ENCODE data around the gene AURKA. TPM values are rescaled to one million over a fixed set of nuclear protein-coding genes. Genes with fewer than 3 reads are reported as not detected.
A peak's percentile ranks its signal among the peaks of the same experiment; 100 is the strongest.

Gene AURKA
- total and polyA plus RNA-seq, 11 donors = 2.2 to 19.5 (median 6.3) TPM

- TF ChIP-seq CTCF (IDR thresholded peaks at IDR 0.05) (peak; percentile 71 to 91 (median 85)), POLR2A (IDR thresholded peaks at IDR 0.05) (no peak)
- H3K4me3 ChIP-seq = no peak overlapping the region
- H3K9me3 ChIP-seq = no peaks in the 10 kb centered on the region
- DNase-seq = peak in 2 of 5 donors; percentile 56 to 58
- intact Hi-C loops (cut with DNase I) = loop anchor here in 2 of 10 donors (1.0 to 5.0 kb wide), 2 partner anchors 62 to 68 kb away; partner anchors contain the start of gene RTF2 (in 1 of the 2)
- peak in 2 of 4 donors; percentile 44 to 69 for ATAC-seq
- peaks cover 0 to 12% (median 5%) of the 10 kb centered on the region in 12 donors for H3K4me1 ChIP-seq
- peaks cover 0 to 100% (median 95%) of the 10 kb centered on the region in 9 donors for H3K36me3 ChIP-seq
- no peak overlapping the region for H3K27ac ChIP-seq
- H3K27me3 ChIP-seq = no peaks in the 10 kb centered on the region
Observed at GRCh38 chr20:56400001-56400640, 8.1 kb upstream of the AURKA start.

GRCh38 chr20:56395166-56395565 is 3.2 kb upstream of the AURKA start:
- peaks cover 0 to 37% (median 26%) of the 10 kb centered on the region in 12 donors for H3K4me1 ChIP-seq
- 76 to 80% (median 78%) methylated on average over 4 of the region's 4 CpGs for WGBS, 4 donors
- TF ChIP-seq CTCF (IDR thresholded peaks at IDR 0.05) (no peak), POLR2A (IDR thresholded peaks at IDR 0.05) (no peak)
- no peak overlapping the region for H3K27ac ChIP-seq
- ATAC-seq = no peak
- H3K9me3 ChIP-seq = no peaks in the 10 kb centered on the region
- intact Hi-C loops (cut with DNase I) = loop anchor here in 3 of 10 donors (5.0 to 10.0 kb wide), 3 partner anchors 67 to 180 kb away; partner anchors contain the start of gene RTF2 (in 2 of the 3)
- H3K4me3 ChIP-seq = no peak overlapping the region
- no peaks in the 10 kb centered on the region for H3K27me3 ChIP-seq
- no peak for DNase-seq
- H3K36me3 ChIP-seq = peaks cover 0 to 55% (median 48%) of the 10 kb centered on the region in 9 donors

GRCh38 chr20:56393653-56394052 is 1.6 kb upstream of the AURKA start:
- Histone ChIP-seq H3K27me3 (no peaks in the 10 kb centered on the region), H3K4me3 (peak overlapping the region in 10 of 12 donors; percentile 73 to 93 (median 84)), H3K36me3 (peaks cover 0 to 39% (median 34%) of the 10 kb centered on the region in 9 donors), H3K9me3 (no peaks in the 10 kb centered on the region), H3K27ac (no peak overlapping the region), H3K4me1 (peaks cover 0 to 32% (median 20%) of the 10 kb centered on the region in 12 donors)
- TF ChIP-seq CTCF (IDR thresholded peaks at IDR 0.05) (no peak), POLR2A (IDR thresholded peaks at IDR 0.05) (no peak)
- WGBS, 4 donors = 68 to 77% (median 71%) methylated on average over 8 of the region's 8 CpGs
- no peak for DNase-seq
- intact Hi-C loops (cut with DNase I) = loop anchor here in 6 of 10 donors (2.0 to 10.0 kb wide), 5 partner anchors 35 to 181 kb away; partner anchors contain the start of genes RTF2 (in 5 of the 6) and FAM210B (in 2 of the 6)
- ATAC-seq = no peak

- no peaks in the 10 kb centered on the region for H3K27me3 ChIP-seq
- peak overlapping the region; percentile 61 to 94 (median 88) for H3K27ac ChIP-seq
- TF ChIP-seq POLR2A (IDR thresholded peaks at IDR 0.05) = no peak
- TF ChIP-seq CTCF (IDR thresholded peaks at IDR 0.05) = no peak
- intact Hi-C loops (cut with DNase I) = loop anchor here in 7 of 10 donors (1.0 to 10.0 kb wide), 7 partner anchors 34 to 182 kb away; partner anchors contain the start of genes RTF2 (in 6 of the 7) and FAM210B (in 2 of the 7)
- DNase-seq = no peak
- peaks cover 0 to 32% (median 20%) of the 10 kb centered on the region in 12 donors for H3K4me1 ChIP-seq
- peaks cover 0 to 36% (median 28%) of the 10 kb centered on the region in 9 donors for H3K36me3 ChIP-seq
- peak in 1 of 4 donors; percentile 14 for ATAC-seq
- peak overlapping the region; percentile 64 to 93 (median 80) for H3K4me3 ChIP-seq
- H3K9me3 ChIP-seq = no peaks in the 10 kb centered on the region
- 2 to 3% (median 2%) methylated on average over 16 to 18 of the region's 18 CpGs for WGBS, 4 donors
Observed at GRCh38 chr20:56392881-56393482, 967 bp upstream of the AURKA start.
